ENCODE data around the gene ARHGEF2.

ARHGEF2 gene

GRCh38 chr1:155971910-155972809, 6.2 kb downstream of the ARHGEF2 start:
- DNase-seq (no peak), ATAC-seq (no peak)

- DNase-seq (peak; percentile 57), ATAC-seq (peak; percentile 81)
These were observed 7.7 kb downstream of the ARHGEF2 start for GRCh38 chr1:155970531-155971167.

DNA sequence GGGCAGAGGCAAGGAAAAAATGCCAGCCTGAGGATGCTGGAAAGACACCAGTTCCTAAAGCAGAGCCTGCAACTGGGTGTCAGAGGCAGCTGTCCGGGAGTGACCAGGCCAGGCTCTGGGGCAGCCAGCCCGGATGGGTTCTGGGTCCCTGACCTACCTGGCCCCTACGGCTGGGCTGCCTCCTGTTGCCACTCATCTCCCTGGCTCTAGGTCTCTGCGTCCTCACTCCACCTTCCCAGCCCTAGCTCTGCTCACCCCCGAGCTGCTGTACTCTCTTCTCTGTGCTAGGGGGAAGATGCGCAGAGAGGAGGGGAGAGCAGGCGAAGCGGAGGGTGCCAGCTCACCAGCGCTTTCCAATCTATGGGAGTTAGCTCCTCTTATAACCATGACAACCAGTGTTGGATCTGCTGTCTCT, 9.0 kb downstream of the ARHGEF2 start:
- ATAC-seq = no peak
- DNase-seq = no peak

- no peak for ATAC-seq
- no peak for DNase-seq
These were observed 9.7 kb downstream of the ARHGEF2 start for GRCh38 chr1:155968670-155969069.

DNA sequence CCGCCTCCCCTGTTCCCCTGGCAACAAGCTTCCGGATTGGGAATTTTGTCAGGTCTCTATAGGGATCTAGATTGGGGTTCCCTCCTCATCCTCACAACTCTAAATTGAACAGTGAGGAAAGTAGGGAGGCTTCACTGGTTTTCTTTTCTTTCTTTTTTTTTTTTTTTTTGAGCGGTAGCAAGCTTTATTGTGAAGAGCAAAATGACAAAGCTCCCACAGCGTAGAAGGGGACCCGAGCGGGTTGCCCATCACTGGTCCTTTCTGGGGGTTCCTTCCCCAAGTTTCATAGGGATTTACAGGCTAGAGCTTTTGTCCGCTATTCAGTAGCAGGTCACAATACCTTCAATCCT, 10.3 kb downstream of the ARHGEF2 start:
- ATAC-seq (no peak), DNase-seq (no peak)

- no peak for DNase-seq
- ATAC-seq = no peak
These were observed 10.9 kb downstream of the ARHGEF2 start for GRCh38 chr1:155967341-155968050.

DNA sequence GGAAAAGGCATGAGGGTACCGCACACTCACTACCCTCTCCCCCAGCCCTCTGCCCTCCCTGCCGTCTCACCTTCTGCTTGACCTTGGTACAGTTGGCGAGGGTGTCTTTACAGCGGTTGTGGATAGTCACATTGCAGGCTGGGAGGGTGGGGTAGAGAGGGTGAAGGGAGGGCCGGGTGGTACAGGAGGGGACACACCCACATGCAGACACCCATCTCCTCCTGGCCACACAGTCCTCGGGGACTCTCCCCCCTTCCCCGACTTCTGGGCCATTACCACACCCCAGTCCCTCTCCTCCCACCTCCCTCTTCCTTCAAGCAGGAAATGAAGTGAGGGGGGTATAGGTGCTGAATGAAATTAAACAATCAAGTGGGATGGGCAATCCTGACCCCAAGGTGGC, 11.6 kb downstream of the ARHGEF2 start:
- DNase-seq = no peak
- no peak for ATAC-seq

GRCh38 chr1:155966135-155966534, 12.2 kb downstream of the ARHGEF2 start:
- ATAC-seq (no peak), DNase-seq (no peak)

- DNase-seq (no peak), ATAC-seq (no peak)
These were observed 14.2 kb downstream of the ARHGEF2 start for GRCh38 chr1:155964193-155964592.

DNA sequence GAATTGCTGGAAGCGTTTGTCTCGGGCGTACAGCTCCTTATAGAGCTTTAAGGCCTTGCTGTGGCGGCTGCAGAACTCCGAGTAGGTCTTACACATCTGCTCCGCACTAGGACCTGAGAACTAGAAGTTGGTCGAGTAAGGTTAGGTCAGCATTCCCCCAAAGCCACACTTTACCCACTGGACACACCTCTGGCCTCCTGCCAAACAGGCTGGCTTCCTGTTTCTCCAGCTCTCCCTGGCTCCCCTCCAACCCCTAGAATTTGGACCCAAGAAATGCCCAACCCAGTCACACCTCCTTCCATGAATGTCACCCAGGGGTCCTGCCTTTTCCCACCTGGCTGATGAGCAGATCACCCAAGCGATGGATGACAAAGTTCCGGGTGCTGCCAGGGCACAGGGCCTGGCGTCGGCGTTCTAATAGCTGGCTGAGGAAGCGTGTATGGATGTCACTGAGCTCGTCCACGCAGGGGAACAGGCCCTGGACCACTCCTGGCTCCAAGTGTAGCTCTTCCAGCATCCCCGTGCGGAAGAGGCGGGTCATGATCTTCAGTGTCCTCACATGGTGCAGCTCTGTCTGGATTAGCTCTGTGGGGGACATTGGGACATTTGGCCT, 15.6 kb downstream of the ARHGEF2 start:
- DNase-seq = no peak
- ATAC-seq = no peak

GRCh38 chr1:155961937-155962336, 16.4 kb downstream of the ARHGEF2 start:
- no peak for DNase-seq
- ATAC-seq = no peak

DNA sequence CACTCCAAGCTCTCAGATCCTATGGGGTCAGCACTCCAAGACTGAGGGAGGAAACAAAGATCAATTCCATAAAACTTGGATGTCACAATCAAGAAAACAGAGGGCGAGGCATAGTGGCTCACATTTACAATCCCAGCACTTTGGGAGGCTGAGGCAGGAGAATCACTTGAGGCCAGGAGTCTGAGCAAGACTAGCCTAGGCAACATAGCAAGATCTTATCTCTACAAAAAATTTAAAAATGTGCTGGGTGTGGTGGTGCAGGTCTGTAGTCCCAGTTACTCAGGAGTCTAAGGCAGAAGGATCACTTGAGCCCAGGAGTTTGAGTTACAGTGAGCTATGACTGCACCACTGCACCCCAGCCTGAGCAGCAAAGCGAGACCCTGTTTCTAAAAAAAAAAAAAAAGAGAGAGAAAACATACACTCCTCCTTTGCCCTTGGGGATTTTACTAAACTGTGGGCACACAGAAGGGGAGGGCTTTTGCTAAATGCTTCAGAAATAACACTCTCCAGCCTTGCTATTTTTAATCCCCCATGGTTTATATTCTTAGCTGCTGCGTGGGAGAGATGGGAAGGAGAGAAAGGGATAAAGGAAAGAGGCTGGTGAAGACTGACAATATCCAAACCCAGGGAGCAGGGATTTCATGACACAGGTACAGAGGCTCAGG, 18.1 kb downstream of the ARHGEF2 start:
- no peak for DNase-seq
- no peak for ATAC-seq

DNA sequence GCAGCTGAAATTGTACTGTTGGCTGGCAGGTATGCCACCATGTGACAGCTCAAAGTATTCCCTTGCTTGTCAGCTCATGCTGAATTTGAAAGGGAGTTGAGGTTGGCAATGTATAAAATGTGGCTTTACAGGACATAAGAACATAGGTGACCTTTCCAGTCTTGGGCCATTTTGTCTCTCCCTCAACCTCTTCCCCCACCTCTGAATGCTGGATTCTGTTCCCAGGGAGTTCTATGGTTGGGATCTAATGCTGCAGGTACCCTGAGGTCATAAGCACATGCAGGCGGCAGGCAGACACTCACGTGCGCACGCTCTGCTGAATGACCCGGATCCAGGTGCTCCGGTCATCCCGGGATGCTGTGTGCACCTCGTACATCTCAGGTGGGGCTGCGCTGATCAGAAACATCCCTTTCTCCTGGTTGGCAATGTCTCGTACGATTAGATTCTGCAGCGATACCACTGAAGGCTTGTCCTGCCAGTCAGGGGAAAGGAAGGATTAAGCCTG, 20.9 kb downstream of the ARHGEF2 start:
- ATAC-seq (no peak), DNase-seq (no peak)

- DNase-seq = no peak
- ATAC-seq = no peak
These were observed 23.7 kb downstream of the ARHGEF2 start for GRCh38 chr1:155954645-155955044.

DNA sequence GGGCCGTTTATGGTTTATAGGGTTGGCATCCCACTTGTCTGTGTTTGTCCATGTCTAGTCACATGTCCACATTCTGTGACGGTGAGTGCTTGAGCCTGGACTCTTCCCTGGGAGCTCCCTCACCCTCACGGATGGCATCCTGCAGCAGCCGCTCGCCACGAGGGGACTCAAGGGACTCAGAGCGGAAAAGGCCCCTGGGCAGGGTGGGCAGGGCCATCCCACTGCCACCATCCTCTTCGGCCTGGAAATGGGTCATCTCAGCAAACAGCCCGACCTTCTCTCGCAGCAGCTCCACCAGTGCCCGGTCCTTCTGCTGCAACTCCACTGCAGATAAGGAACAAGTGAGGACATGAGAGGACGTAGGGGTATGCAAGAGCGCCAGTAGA, 25.8 kb downstream of the ARHGEF2 start:
- no peak for ATAC-seq

GRCh38 chr1:155951753-155952504, 26.4 kb downstream of the ARHGEF2 start:
- DNase-seq (no peak), ATAC-seq (peak; percentile 33)

More for the DNA sequence above, 25.8 kb downstream of the ARHGEF2 start:
- DNase-seq = no peak

DNA sequence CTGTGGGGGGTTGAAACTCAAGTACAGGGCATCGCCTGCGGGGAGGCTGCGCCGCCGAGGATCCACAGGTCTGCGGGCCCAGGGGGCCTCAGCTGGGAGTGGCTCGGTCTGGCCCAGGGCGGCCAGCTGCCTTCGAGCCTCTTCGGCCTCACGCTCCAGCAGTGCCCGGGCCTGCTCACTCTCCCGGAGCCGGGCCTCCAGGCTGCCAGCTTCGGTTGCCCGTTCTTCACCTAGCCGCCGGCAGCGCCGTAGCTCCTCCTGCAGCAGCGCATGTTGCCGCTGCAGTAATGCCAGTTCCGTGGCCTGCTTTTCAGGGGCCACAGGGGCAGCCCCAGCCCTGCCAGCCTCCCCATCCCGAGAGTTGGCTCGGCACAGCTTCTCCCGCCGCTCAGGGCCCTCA, 27.5 kb downstream of the ARHGEF2 start:
- no peak for ATAC-seq
- DNase-seq = no peak

DNA sequence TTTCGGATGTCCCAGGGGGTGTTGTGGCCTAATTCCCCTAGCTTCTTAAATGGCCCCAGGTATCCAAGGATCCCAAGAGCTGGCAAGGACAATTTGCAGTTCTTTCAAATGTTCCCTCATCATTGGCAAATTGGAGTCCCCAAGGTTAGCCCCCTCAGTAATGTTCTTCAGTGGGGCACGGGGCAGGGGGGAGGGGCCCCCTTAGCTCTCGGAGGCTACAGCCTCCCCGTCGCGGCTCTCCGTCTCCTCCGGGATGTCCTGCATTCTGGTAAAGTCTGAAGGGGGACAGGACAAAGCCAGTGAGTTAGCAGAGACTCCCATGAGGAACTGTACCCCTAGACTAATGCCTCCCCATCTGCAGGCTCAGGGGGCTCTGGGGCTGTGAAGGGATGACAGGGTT, 30.6 kb downstream of the ARHGEF2 start:
- ATAC-seq (no peak), DNase-seq (no peak)

DNA sequence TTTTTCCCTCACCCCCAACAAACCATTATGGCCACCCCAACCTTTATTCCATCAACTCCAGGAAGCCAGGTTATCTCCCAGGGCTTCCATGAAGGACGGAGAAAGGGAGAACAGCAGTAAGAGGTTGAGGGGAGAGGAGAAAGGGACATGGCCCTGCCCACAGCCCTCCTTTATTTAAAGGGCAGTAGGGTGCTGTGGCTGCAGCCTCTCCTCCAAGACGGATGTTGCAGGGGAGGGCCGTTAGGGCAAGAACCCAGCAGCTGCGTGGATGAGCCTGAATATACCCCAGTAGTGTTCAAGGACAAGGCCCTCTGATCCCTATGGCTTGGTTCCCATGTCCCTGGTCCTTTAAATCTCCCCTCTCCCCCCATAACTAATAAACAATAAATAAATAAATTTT, 31.1 kb downstream of the ARHGEF2 start:
- DNase-seq (no peak), ATAC-seq (no peak)

DNA sequence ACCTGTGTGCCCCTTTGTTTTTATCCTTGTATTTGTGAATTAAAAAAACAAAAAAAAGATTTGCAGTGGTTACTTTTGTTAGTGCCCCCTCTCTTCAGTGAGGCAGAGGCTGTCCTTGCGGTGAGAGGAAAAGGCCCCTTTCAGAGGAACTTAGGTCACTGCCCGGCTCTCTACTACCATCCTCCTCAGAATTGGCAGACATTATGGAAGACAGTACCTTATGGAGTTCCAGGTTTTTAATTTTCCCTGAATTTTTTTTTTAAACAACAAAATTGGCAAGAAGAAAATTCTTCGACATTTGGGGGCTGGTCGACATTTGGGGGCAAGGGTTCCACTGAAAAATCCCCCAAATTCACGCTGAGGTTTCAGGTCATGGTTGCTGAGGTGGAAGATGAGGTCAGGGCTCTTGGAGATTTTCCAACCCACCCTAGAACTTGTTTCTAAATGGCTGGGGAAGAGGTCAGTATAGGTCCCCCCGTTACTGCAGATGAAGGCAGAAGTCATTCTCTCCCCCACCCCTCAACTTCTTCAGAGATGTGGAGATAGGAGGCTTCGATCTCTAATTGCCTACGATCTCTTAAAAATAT, 31.6 kb downstream of the ARHGEF2 start:
- ATAC-seq (peak; percentile 19), DNase-seq (no peak)

- DNase-seq = no peak
These were observed 33.9 kb downstream of the ARHGEF2 start for GRCh38 chr1:155944444-155944799.

More at GRCh38 chr1:155944444-155944799, 33.9 kb downstream of the ARHGEF2 start:
- no peak for ATAC-seq
